GM12878 (cell line): Measurements from ENCODE around the gene NME7. TPM values are rescaled to one million over a fixed set of nuclear protein-coding genes. Genes with fewer than 3 reads are reported as not detected.
A peak's percentile ranks its signal among the peaks of the same experiment; 100 is the strongest.

Experiments
- ATAC-seq: fragments of 200-7000 bp; cut with Tn5 transposase; 3 replicates; pipeline ENCODE4 v1.9.1; 2020; ENCODE audit warnings: mild to moderate bottlenecking, moderate library complexity
- BruUV-seq: library from RNA; stranded (reverse); fragments of 400-500 nt; replicated peaks from 2 replicates; lab custom pipeline; 2021; lab: Mats Ljungman, UMichigan
- CTCF ChIA-PET: fragments of 300-600 bp; sonication (Branson Sonifier 250); formaldehyde crosslinking; extraction: SDS; loops from one replicate; lab custom pipeline; 2021; ENCODE audit warnings: inconsistent platforms; lab: Yijun Ruan, JAX
- POLR2A ChIA-PET: fragments of 350-600 bp; formaldehyde crosslinking; extraction: SDS; loops from one replicate; lab custom pipeline; 2021; ENCODE audit warnings: inconsistent platforms; lab: Charles Lee
- RAD21 ChIA-PET: fragments of 300-600 bp; sonication (Branson Sonifier 250); formaldehyde crosslinking; loops from one replicate; lab custom pipeline; 2023; ENCODE audit warnings: antibody characterized with exemption; ENCODE audit not compliant: unreplicated experiment; lab: Charles Lee
- SMC1A ChIA-PET: fragments of 300-600 bp; sonication (Branson Sonifier 250); formaldehyde crosslinking; loops from one replicate; lab custom pipeline; 2023; ENCODE audit not compliant: unreplicated experiment, uncharacterized antibody; lab: Charles Lee
- DNase-seq: peaks from one replicate; pipeline ENCODE4 v3.0.0-alpha.2; 2011; ENCODE audit warnings: low read depth, low spot score
- FAIRE-seq: peaks from 3 replicates; lab custom pipeline; 2011; peaks lifted over from hg19 to GRCh38; lab: Jason Lieb, UNC
- H2AFZ ChIP-seq: 2 replicates; pipeline ENCODE4 v1.6.0; 2011; ENCODE audit warnings: low read depth, low read length, control low read depth; ENCODE audit not compliant: control insufficient read depth
- H3K27ac ChIP-seq: 2 replicates; pipeline ENCODE4 v1.5.1; 2011; ENCODE audit warnings: control low read depth; ENCODE audit not compliant: control insufficient read depth, insufficient read depth
- H3K27me3 ChIP-seq, 2 experiments: replicated peaks in 1 of 2; 2 replicates each; pipeline versions ENCODE4 v1.6.0 to v1.6.1; 2011; ENCODE audit warnings: low read length in 1 of 2; ENCODE audit not compliant: control insufficient read depth in 2 of 2, insufficient read depth in 2 of 2
- H3K36me3 ChIP-seq, 2 experiments: 2 replicates each; pipeline ENCODE4 v1.5.1; 2011; ENCODE audit warnings: low read length in 1 of 2; ENCODE audit not compliant: control insufficient read depth in 2 of 2, insufficient read depth in 2 of 2
- H3K4me1 ChIP-seq: 2 replicates; pipeline ENCODE4 v1.6.1; 2011; ENCODE audit warnings: mild to moderate bottlenecking, low read length, moderate library complexity, mixed read lengths; ENCODE audit not compliant: control insufficient read depth, insufficient read depth
- H3K4me2 ChIP-seq: 2 replicates; pipeline ENCODE4 v1.6.0; 2011; ENCODE audit warnings: control low read depth; ENCODE audit not compliant: control insufficient read depth, insufficient read depth
- H3K4me3 ChIP-seq: fragments of 200-600 bp; sonication (generic); 2 replicates; pipeline ENCODE4 v1.5.1; 2016
- H3K79me2 ChIP-seq: 2 replicates; pipeline ENCODE4 v1.6.0; 2011; ENCODE audit warnings: low read length; ENCODE audit not compliant: control insufficient read depth, insufficient read depth
- H3K9ac ChIP-seq: 2 replicates; pipeline ENCODE4 v1.8.0; 2011; ENCODE audit warnings: low read length, control low read depth, mixed read lengths; ENCODE audit not compliant: control insufficient read depth, insufficient read depth
- H3K9me3 ChIP-seq: replicated peaks from 3 replicates; pipeline ENCODE4 v1.5.1; 2011; ENCODE audit warnings: mild to moderate bottlenecking, low read length; ENCODE audit not compliant: control insufficient read depth, insufficient read depth
- H4K20me1 ChIP-seq: 2 replicates; pipeline ENCODE4 v1.6.0; 2011; ENCODE audit not compliant: control insufficient read depth, insufficient read depth
- BCL11A ChIP-seq: IDR thresholded peaks from 2 replicates; pipeline ENCODE4 v1.6.1; 2011; ENCODE audit warnings: low read depth, low read length
- CHD4 ChIP-seq: fragments of 200-600 bp; sonication (generic); IDR thresholded peaks from 2 replicates; pipeline ENCODE4 v1.6.1; 2016; ENCODE audit warnings: mild to moderate bottlenecking
- CREB1 ChIP-seq: IDR thresholded peaks from 2 replicates; pipeline ENCODE4 v1.6.1; 2012; ENCODE audit warnings: low read depth, mild to moderate bottlenecking, inconsistent platforms
- DPF2 ChIP-seq: fragments of 450-650 bp; IDR thresholded peaks from 2 replicates; pipeline ENCODE4 v1.6.1; 2017; ENCODE audit warnings: mild to moderate bottlenecking
- FOXM1 ChIP-seq: IDR thresholded peaks from 2 replicates; pipeline ENCODE4 v1.6.1; 2012; ENCODE audit warnings: low read depth, mild to moderate bottlenecking, inconsistent platforms, low read length, moderate library complexity
- GABPA ChIP-seq: IDR thresholded peaks from 2 replicates; pipeline ENCODE4 v1.6.1; 2014; ENCODE audit warnings: antibody characterized with exemption, low read depth, mild to moderate bottlenecking, inconsistent platforms
- KLF5 ChIP-seq: fragments of 450-650 bp; IDR thresholded peaks from 2 replicates; pipeline ENCODE4 v1.6.1; 2014; ENCODE audit warnings: mild to moderate bottlenecking; ENCODE audit not compliant: partially characterized antibody
- MEF2B ChIP-seq: fragments of 450-650 bp; IDR thresholded peaks from 2 replicates; pipeline ENCODE4 v1.6.1; 2018; ENCODE audit warnings: mild to moderate bottlenecking, moderate library complexity; ENCODE audit not compliant: partially characterized antibody, poor library complexity, severe bottlenecking
- MTA2 ChIP-seq: fragments of 450-650 bp; IDR thresholded peaks from 2 replicates; pipeline ENCODE4 v1.6.1; 2016; ENCODE audit warnings: low read depth, mild to moderate bottlenecking, moderate library complexity
- POLR2A ChIP-seq: IDR thresholded peaks from 2 replicates; pipeline ENCODE4 v1.6.1; 2011; ENCODE audit warnings: low read depth, mild to moderate bottlenecking, low read length
- POU2F2 ChIP-seq: IDR thresholded peaks from 3 replicates; pipeline ENCODE4 v1.6.1; 2011; ENCODE audit warnings: low read depth, mild to moderate bottlenecking, low read length, borderline replicate concordance
- RELB ChIP-seq: fragments of 450-650 bp; IDR thresholded peaks from 2 replicates; pipeline ENCODE4 v1.6.1; 2017; ENCODE audit warnings: low read depth, mild to moderate bottlenecking, moderate library complexity
- TBL1XR1 ChIP-seq: IDR thresholded peaks from 2 replicates; pipeline ENCODE4 v1.6.1; 2012; ENCODE audit warnings: low read depth, low read length, improper control_type of control experiment
- WGBS: methylation state at CpG from one replicate; pipeline ENCODE4 v1.1.6; 2016; ENCODE audit warnings: low lambda C conversion rate; ENCODE audit not compliant: insufficient replicate concordance, insufficient coverage; ENCODE audit errors: missing lambda C conversion rate; 5-methylcytosine and 5-hydroxymethylcytosine counted together
- in situ Hi-C: fragments of 300-500 bp; cut with MboI; formaldehyde crosslinking; loops from 9 replicates; pipeline ENCODE4 v1.14.3; 2018; ENCODE audit warnings: mixed read lengths
- intact Hi-C: fragments of 100-400 bp; cut with micrococcal nuclease; formaldehyde crosslinking; loops from one replicate; pipeline ENCODE4 v1.14.2; 2022; ENCODE audit not compliant: unreplicated experiment
- polyA plus RNA-seq, 11 experiments: library from polyadenylated mRNA; depleted of rRNA in 4 of 11; unstranded in 6 of 11; stranded (reverse) in 5 of 11; fragments of >200 nt; fragmentation: Nextera tagmentation in 4 of 11; fragmentation: Illumina TruSeq in 1 of 11; extraction: Ambion mirVana in 4 of 11; extraction: Trizol in 1 of 11; gene quantifications; 1 replicate in 1 of 11; 2 replicates in 10 of 11; pipeline versions ENCODE4 v1.2.1 to v1.2.3, GENCODE V29; 2011 to 2016; ENCODE audit warnings: inconsistent platforms in 2 of 11, missing spikeins in 2 of 11, low read depth in 1 of 11
- total RNA-seq, 4 experiments: library from RNA; depleted of rRNA in 3 of 4; stranded (reverse); fragments of >200 nt in 3 of 4; fragmentation: Illumina TruSeq in 1 of 4; extraction: Trizol in 1 of 4; gene quantifications; 2 replicates each; pipeline versions ENCODE4 v1.2.1 to v1.2.3, GENCODE V29; 2013 to 2021

Gene NME7
- total and polyA plus RNA-seq, 10 of the 15 experiments (the other 5 are each of a cell fraction or from before 2014, with no cell fraction given), result 1.5 to 15.6 (median 7.2) TPM

DNA sequence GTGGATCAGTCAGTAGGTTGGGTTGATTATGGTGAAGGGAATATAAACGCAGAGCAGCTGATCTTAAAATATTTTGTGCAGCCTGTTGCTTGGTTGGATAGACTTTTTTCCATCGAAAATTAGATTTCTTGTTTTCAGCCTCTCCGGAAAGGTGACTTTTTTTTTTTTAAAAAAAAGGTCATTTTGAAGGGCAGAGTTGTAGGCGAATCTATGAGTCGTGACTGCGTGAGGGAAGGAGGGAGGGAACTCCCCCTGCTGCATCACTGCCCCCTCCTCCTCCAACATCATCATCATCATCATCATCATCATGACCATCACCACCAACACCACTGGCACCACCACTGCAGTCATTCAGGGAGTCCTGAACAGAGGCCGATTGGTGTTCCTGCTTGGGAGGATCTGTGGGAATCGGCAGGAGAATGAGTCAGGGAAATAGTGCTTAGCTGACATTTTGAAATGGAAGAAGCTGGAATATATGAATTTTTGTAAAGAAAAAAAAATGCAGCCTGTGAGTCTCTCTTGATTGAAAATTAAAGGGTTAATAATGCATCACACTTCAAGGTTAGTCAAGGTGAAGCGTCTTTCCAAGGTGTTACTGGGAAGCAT is 259.9 kb downstream of the NME7 start:
- Histone ChIP-seq H2AFZ (peak overlapping the region; percentile 66; the same call in 1 of the 2 replicates), H3K9ac (peak overlapping the region; percentile 14; the same call in 1 of the 2 replicates), H3K4me2 (peak overlapping the region; percentile 85), H3K4me1 (peaks cover 3% of the 10 kb centered on the region; the same call in 1 of the 2 replicates), H4K20me1 (no peaks in the 10 kb centered on the region), H3K4me3 (peak overlapping the region; percentile 86), H3K79me2 (peaks cover 12% of the 10 kb centered on the region), H3K27ac (no peak overlapping the region), H3K36me3 (peaks cover 0 to 4% of the 10 kb centered on the region in 2 experiments; a peak in 1 of 4 replicates), H3K9me3 (no peaks in the 10 kb centered on the region), H3K27me3 (peaks cover 2 to 6% of the 10 kb centered on the region in 2 experiments; a peak in 2 of 4 replicates)
- intact Hi-C loops (loop anchor here (2.0 to 5.0 kb wide), 6 partner anchors 60 to 505 kb away; no protein-coding TSS in a partner anchor), in situ Hi-C loops (no loop called here)
- DNase-seq (no peak), FAIRE-seq (no peak), ATAC-seq (no peak)
- 39% methylated on average over 6 of the region's 9 CpGs for WGBS
- ChIA-PET POLR2A (interaction anchor here (0.5 to 7.1 kb wide), 12 partner anchors 9 to 443 kb away, joined by 3 to 69 read pairs (median 3); no protein-coding TSS in a partner anchor), SMC1A (interaction anchor here (0.6 to 15.1 kb wide), 37 partner anchors 11 to 1841 kb away, joined by 3 to 188 read pairs (median 5); no protein-coding TSS in a partner anchor), RAD21 (interaction anchor here (0.9 to 6.8 kb wide), 24 partner anchors 9 to 765 kb away, joined by 3 to 135 read pairs (median 6); no protein-coding TSS in a partner anchor), CTCF (interaction anchor here (0.6 to 9.6 kb wide), 21 partner anchors 11 to 765 kb away, joined by 3 to 100 read pairs (median 7); no protein-coding TSS in a partner anchor)
- TF ChIP-seq CREB1 (peak; percentile 46; the same call in 1 of the 2 replicates), FOXM1 (no peak), BCL11A (no peak), KLF5 (no peak), MTA2 (0 out of 2 replicates have a peak, but pooled peaks have one; percentile 11), TBL1XR1 (no peak), MEF2B (no peak), GABPA (no peak), DPF2 (no peak), POU2F2 (no peak), POLR2A (no peak), RELB (0 out of 2 replicates have a peak, but pooled peaks have one; percentile 6), CHD4 (no peak)
- BruUV-seq, result TSS peak; percentile 44
